GM18502 (cell line): ENCODE results near the gene PANK1.

Source experiments
- ATAC-seq: cut with Tn5 transposase; IDR thresholded peaks from one replicate; pipeline ENCODE4 v1.9.1; 2021; ENCODE audit warnings: mild to moderate bottlenecking; ENCODE audit not compliant: unreplicated experiment, poor library complexity

Gene PANK1

GRCh38 chr10:89576696-89577095 is 68.3 kb downstream of the PANK1 start:
- ATAC-seq: no peak

- no peak for ATAC-seq
Measured at GRCh38 chr10:89576022-89576421, 69.0 kb downstream of the PANK1 start.

GRCh38 chr10:89575031-89575430 is 70.0 kb downstream of the PANK1 start:
- ATAC-seq: no peak

GRCh38 chr10:89574368-89574767 is 70.7 kb downstream of the PANK1 start:
- ATAC-seq: no peak

GRCh38 chr10:89567576-89568245 is 77.3 kb downstream of the PANK1 start:
- ATAC-seq: no peak

- ATAC-seq: no peak
Measured at GRCh38 chr10:89566992-89567391, 78.0 kb downstream of the PANK1 start.

- ATAC-seq: no peak
Measured at GRCh38 chr10:89566095-89566950, 78.7 kb downstream of the PANK1 start.

GRCh38 chr10:89565180-89565579 is 79.9 kb downstream of the PANK1 start:
- no peak for ATAC-seq

- ATAC-seq: no peak
Measured at GRCh38 chr10:89563861-89564478, 81.1 kb downstream of the PANK1 start.

GRCh38 chr10:89563311-89563710 is 81.7 kb downstream of the PANK1 start:
- no peak for ATAC-seq

GRCh38 chr10:89556600-89556999 is 88.4 kb downstream of the PANK1 start:
- no peak for ATAC-seq

GRCh38 chr10:89555688-89556445 is 89.2 kb downstream of the PANK1 start:
- no peak for ATAC-seq

- no peak for ATAC-seq
Measured at GRCh38 chr10:89554433-89554832, 90.6 kb downstream of the PANK1 start.

- ATAC-seq: no peak
Measured at GRCh38 chr10:89553064-89553734, 91.8 kb downstream of the PANK1 start.

- no peak for ATAC-seq
Measured at GRCh38 chr10:89552213-89552612, 92.8 kb downstream of the PANK1 start.

- no peak for ATAC-seq
Measured at GRCh38 chr10:89550509-89550908, 94.5 kb downstream of the PANK1 start.

- ATAC-seq: no peak
Measured at GRCh38 chr10:89549510-89549909, 95.5 kb downstream of the PANK1 start.

GRCh38 chr10:89548673-89549072 is 96.4 kb downstream of the PANK1 start:
- ATAC-seq: no peak

- no peak for ATAC-seq
Measured at GRCh38 chr10:89547853-89548513, 97.1 kb downstream of the PANK1 start.
